Lower leg skin (tissue), 3 donors: ENCODE measurements around the gene CSNK2A2.

ENCODE experiments used
- POLR2A ChIP-seq, 2 donors: fragments of 450-650 bp; IDR thresholded peaks; one replicate each; pipeline ENCODE4 v1.6.1; 2016 to 2017; ENCODE audit warnings: antibody characterized with exemption in 2 of 2, mild to moderate bottlenecking in 1 of 2, moderate library complexity in 1 of 2
- TF ChIP-seq, protein P1 (sequence below), 3 donors: fragments of 450-650 bp; IDR thresholded peaks; one replicate each; pipeline ENCODE4 v1.5.1; 2016; ENCODE audit warnings: antibody characterized with exemption in 3 of 3, mild to moderate bottlenecking in 3 of 3, moderate library complexity in 2 of 3

DNA sequence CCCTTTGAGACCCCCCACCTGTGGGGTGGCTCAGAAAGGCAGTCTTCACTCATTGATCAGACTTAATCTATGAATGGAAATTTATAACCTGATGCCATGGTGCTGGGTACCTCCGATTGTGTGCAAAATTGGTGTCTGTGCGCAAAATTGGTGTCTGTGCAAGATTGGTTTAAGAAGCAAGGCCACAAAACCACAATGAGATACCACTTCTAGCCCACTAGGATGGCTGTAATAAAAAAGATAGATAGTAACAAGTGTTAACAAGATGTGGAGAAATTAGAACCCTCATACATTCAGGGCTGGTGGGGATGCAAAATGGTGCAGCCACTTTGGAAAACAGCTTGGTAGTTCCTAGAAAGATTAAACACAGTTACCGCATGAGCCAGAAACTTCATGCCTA, 13.9 kb upstream of the CSNK2A2 start:
- TF ChIP-seq, protein P1, sequence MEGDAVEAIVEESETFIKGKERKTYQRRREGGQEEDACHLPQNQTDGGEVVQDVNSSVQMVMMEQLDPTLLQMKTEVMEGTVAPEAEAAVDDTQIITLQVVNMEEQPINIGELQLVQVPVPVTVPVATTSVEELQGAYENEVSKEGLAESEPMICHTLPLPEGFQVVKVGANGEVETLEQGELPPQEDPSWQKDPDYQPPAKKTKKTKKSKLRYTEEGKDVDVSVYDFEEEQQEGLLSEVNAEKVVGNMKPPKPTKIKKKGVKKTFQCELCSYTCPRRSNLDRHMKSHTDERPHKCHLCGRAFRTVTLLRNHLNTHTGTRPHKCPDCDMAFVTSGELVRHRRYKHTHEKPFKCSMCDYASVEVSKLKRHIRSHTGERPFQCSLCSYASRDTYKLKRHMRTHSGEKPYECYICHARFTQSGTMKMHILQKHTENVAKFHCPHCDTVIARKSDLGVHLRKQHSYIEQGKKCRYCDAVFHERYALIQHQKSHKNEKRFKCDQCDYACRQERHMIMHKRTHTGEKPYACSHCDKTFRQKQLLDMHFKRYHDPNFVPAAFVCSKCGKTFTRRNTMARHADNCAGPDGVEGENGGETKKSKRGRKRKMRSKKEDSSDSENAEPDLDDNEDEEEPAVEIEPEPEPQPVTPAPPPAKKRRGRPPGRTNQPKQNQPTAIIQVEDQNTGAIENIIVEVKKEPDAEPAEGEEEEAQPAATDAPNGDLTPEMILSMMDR (IDR thresholded peaks at IDR 0.05), result no peak
- no peak for TF ChIP-seq POLR2A (IDR thresholded peaks at IDR 0.05)
